ENCODE data around the gene DOHH. TPM values are rescaled to one million over a fixed set of nuclear protein-coding genes. Genes with fewer than 3 reads are reported as not detected.

DOHH gene
- total and polyA plus RNA-seq, 9 of the 15 experiments (the other 6 are each of a cell fraction or from before 2014, with no cell fraction given): 0.14 to 47.2 (median 5.1) TPM

DNA sequence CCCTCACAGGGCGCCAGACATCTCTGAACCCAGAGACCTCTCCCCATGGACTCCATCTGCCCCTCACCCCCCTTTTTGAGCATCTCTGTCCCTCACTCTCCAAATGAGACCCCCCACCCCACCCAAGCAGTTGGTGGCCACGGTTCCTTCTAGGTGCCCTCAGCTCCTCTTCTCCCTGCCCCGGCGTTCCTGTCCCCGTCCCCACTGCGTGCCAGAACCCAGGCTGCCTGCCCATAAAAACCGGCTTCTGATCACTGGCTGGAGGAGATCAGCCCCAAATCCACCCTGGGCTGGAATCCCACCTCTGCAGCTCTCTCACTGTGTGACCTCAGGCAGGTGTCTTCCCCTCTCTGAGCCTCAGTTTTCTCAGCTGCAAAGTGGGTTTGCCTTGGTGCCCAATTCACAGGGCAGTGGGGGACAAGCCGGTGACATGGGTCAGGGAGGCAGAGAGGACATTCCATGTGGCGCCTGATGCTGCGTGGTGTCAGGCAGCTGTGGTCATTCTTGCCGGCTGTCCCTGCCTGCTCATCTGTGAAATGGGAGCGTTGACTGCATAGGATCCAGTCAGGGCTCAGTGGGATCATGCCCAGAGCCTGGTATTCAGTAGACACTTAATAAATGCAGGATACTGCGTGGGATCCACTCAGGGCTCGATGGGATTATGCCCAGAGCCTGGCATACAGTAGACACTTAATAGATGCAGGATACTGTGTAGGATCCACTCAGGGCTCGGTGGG is 45.6 kb downstream of the DOHH start (continued):
- TF ChIP-seq MLLT1 (IDR thresholded peaks at IDR 0.05) (no peak), CREM (IDR thresholded peaks at IDR 0.05; ENCODE audit: low read depth) (no peak), ADNP (tag; IDR thresholded peaks at IDR 0.05) (peak; percentile 79), EZH2 (IDR thresholded peaks at IDR 0.05; ENCODE audit: borderline replicate concordance, low read depth, low read length) (no peak), ZNF696 (CRISPR knock-in tag; conservative IDR thresholded peaks at IDR 0.05) (no peak)

DNA sequence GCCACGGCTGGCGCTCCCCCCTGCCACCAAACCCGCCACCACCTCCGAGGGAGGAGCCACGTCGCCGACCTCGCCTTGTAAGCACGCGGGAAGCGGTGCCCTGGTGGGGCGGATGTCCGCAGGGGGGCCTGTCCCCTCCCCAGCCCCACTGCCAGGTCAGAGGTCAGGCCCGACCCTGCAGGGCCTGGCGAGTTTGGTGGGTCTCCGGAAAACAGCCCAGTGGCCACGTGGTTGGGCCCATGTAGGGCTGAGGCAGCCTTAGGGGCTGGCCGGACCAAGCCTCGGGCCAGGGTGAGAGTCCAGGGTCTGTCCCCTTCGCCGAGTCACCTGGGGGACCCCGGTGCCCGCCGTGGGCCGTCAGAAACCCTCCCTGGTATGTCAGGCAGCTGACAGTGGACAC is 46.6 kb downstream of the DOHH start:
- Histone ChIP-seq H3K27me3 (ENCODE audit: control insufficient read depth in 2 of 2, insufficient read depth in 2 of 2, low read length in 2 of 2) (no peaks in the 10 kb centered on the region), H3K9ac (ENCODE audit: insufficient read depth in 1 of 2, low read depth in 2 of 2, low read length in 2 of 2) (no peak overlapping the region), H3K9me3 (replicated peaks; ENCODE audit: control insufficient read depth, insufficient read depth, low read depth, low read length) (no peaks in the 10 kb centered on the region), H3K79me2 (ENCODE audit: control insufficient read depth, insufficient read depth, low read length) (peaks cover 5% of the 10 kb centered on the region; the same call in 2 of the 3 replicates), H3K36me3 (ENCODE audit: control insufficient read depth, insufficient read depth, low read length) (peaks cover 93% of the 10 kb centered on the region), H3K4me3 (no peak overlapping the region), H2AFZ (ENCODE audit: low read depth, low read length) (no peak overlapping the region), H4K20me1 (replicated peaks; ENCODE audit: control insufficient read depth, insufficient read depth, low read length) (peaks cover 8% of the 10 kb centered on the region), H3K27ac (ENCODE audit: extremely low read depth, low read depth, low read length) (no peak overlapping the region), H3K9me1 (ENCODE audit: control insufficient read depth, insufficient read depth, low read length) (no peaks in the 10 kb centered on the region), H3K4me1 (replicated peaks in 1 of 2; ENCODE audit: control insufficient read depth in 2 of 2, insufficient read depth in 2 of 2, low read length in 2 of 2) (peaks cover 3 to 44% of the 10 kb centered on the region in 2 experiments; a peak in 2 of 5 replicates), H3K4me2 (ENCODE audit: insufficient read depth, low read length) (no peak overlapping the region)
- WGBS (ENCODE audit: insufficient coverage, low coverage, missing lambda C conversion rate): 91% methylated on average over 18 of the region's 25 CpGs
- intact Hi-C loops (cut with micrococcal nuclease): no loop called here
- in situ Hi-C loops (cut with MboI): no loop called here
- DNase-seq (ENCODE audit: extremely low read depth in 1 of 4, low spot score in 3 of 4) (no peak), FAIRE-seq (no peak), ATAC-seq (no peak)
- no TSS peak for BruUV-seq (replicated peaks)
- ChIA-PET POLR2A (no interaction called here), CTCF (ENCODE audit: low intra/inter-chr PET ratio) (no interaction called here)
- TF ChIP-seq TSHZ1 (CRISPR knock-in tag; IDR thresholded peaks at IDR 0.05): no peak
- TF ChIP-seq POLR2G (IDR thresholded peaks at IDR 0.05; ENCODE audit: low read depth, low read length): peak; percentile 47
- TF ChIP-seq RBM22 (IDR thresholded peaks at IDR 0.05; ENCODE audit: low read depth, low read length, poor library complexity, severe bottlenecking): peak; percentile 85
- TF ChIP-seq, protein P1, sequence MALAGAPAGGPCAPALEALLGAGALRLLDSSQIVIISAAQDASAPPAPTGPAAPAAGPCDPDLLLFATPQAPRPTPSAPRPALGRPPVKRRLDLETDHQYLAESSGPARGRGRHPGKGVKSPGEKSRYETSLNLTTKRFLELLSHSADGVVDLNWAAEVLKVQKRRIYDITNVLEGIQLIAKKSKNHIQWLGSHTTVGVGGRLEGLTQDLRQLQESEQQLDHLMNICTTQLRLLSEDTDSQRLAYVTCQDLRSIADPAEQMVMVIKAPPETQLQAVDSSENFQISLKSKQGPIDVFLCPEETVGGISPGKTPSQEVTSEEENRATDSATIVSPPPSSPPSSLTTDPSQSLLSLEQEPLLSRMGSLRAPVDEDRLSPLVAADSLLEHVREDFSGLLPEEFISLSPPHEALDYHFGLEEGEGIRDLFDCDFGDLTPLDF (CRISPR knock-in tag; IDR thresholded peaks at IDR 0.05): no peak
- TF ChIP-seq, protein P2, sequence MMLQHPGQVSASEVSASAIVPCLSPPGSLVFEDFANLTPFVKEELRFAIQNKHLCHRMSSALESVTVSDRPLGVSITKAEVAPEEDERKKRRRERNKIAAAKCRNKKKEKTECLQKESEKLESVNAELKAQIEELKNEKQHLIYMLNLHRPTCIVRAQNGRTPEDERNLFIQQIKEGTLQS (IDR thresholded peaks at IDR 0.05): no peak
- TF ChIP-seq, protein P2 (CRISPR knock-in tag; conservative IDR thresholded peaks at IDR 0.05): no peak
